CD14-positive monocyte (primary cell): Measurements from ENCODE around the gene IPO4. TPM values are rescaled to one million over a fixed set of nuclear protein-coding genes. Genes with fewer than 3 reads are reported as not detected.

Experiments
- DNase-seq, 3 donors: peaks; one replicate each; pipeline ENCODE4 v3.0.0-alpha.2; 2011 to 2022
- H2AFZ ChIP-seq: 2 replicates; pipeline ENCODE4 v1.6.0; 2012; ENCODE audit warnings: mild to moderate bottlenecking, low read depth, low read length, inconsistent platforms; ENCODE audit not compliant: insufficient read depth, poor library complexity, severe bottlenecking
- H3K27ac ChIP-seq, 2 donors: 1 replicate in 1 of 2; 2 replicates in 1 of 2; pipeline ENCODE4 v1.5.1; 2012 to 2013; ENCODE audit warnings: low read length in 2 of 2, control low read depth in 1 of 2, inconsistent platforms in 1 of 2, low read depth in 1 of 2, mild to moderate bottlenecking in 1 of 2
- H3K27me3 ChIP-seq, 2 donors: one replicate each; pipeline versions ENCODE4 v1.6.0 to v1.6.1; 2011 to 2013; ENCODE audit warnings: low read length in 2 of 2; ENCODE audit not compliant: control insufficient read depth in 2 of 2, insufficient read depth in 2 of 2
- H3K36me3 ChIP-seq, 2 donors: replicated peaks in 1 of 2; 1 replicate in 1 of 2; 2 replicates in 1 of 2; pipeline versions ENCODE4 v1.5.1 to v1.6.1; 2012 to 2013; ENCODE audit warnings: low read length in 2 of 2, control low read depth in 1 of 2, inconsistent platforms in 1 of 2, mild to moderate bottlenecking in 1 of 2; ENCODE audit not compliant: insufficient read depth in 2 of 2, control insufficient read depth in 1 of 2
- H3K4me1 ChIP-seq, 2 donors: 1 replicate in 1 of 2; 2 replicates in 1 of 2; pipeline versions ENCODE4 v1.5.1 to v1.6.1; 2012 to 2013; ENCODE audit warnings: low read length in 2 of 2, control low read depth in 1 of 2, inconsistent platforms in 1 of 2, mild to moderate bottlenecking in 1 of 2, moderate library complexity in 1 of 2; ENCODE audit not compliant: insufficient read depth in 2 of 2, control insufficient read depth in 1 of 2
- H3K4me2 ChIP-seq: replicated peaks from 2 replicates; pipeline ENCODE3; 2012; ENCODE audit warnings: low read length, moderate library complexity, mild to moderate bottlenecking; ENCODE audit not compliant: poor library complexity, severe bottlenecking; ENCODE audit errors: extremely low read depth
- H3K4me3 ChIP-seq, 3 experiments: fragments of 200-600 bp in 1 of 3; sonication (generic) in 1 of 3; replicated peaks in 1 of 3; 1 replicate in 2 of 3; 2 replicates in 1 of 3; pipeline ENCODE4 v1.5.1; 2011 to 2013; ENCODE audit warnings: low read length in 3 of 3, mild to moderate bottlenecking in 3 of 3, control low read depth in 2 of 3, low read depth in 2 of 3, inconsistent platforms in 1 of 3, moderate library complexity in 1 of 3
- H3K79me2 ChIP-seq: 2 replicates; pipeline ENCODE4 v1.6.0; 2012; ENCODE audit warnings: mild to moderate bottlenecking, control low read depth, inconsistent platforms, low read length, moderate library complexity; ENCODE audit not compliant: insufficient read depth
- H3K9ac ChIP-seq: 2 replicates; pipeline ENCODE4 v1.6.0; 2017; ENCODE audit warnings: low read length, mild to moderate bottlenecking; ENCODE audit not compliant: insufficient read depth, poor library complexity, severe bottlenecking
- H3K9me3 ChIP-seq, 2 donors: replicated peaks in 1 of 2; 1 replicate in 1 of 2; 2 replicates in 1 of 2; pipeline versions ENCODE4 v1.5.1 to v1.6.1; 2012 to 2013; ENCODE audit warnings: low read length in 2 of 2, control low read depth in 1 of 2; ENCODE audit not compliant: control insufficient read depth in 1 of 2, insufficient read depth in 1 of 2
- H4K20me1 ChIP-seq: 2 replicates; pipeline ENCODE4 v1.6.0; 2012; ENCODE audit warnings: mild to moderate bottlenecking, low read length, control low read depth, moderate library complexity; ENCODE audit not compliant: insufficient read depth
- H3K27ac Mint-ChIP-seq, 7 donors: one replicate each; pipeline ENCODE4 v1.8.0; 2020; ENCODE audit warnings: mild to moderate bottlenecking in 7 of 7, mixed read lengths in 7 of 7, moderate library complexity in 6 of 7, inconsistent platforms in 2 of 7
- H3K27me3 Mint-ChIP-seq, 3 donors: one replicate each; pipeline ENCODE4 v1.8.0; 2021 to 2022; ENCODE audit warnings: low read depth in 3 of 3, mild to moderate bottlenecking in 3 of 3, mixed read lengths in 3 of 3, moderate library complexity in 3 of 3, inconsistent platforms in 1 of 3
- H3K36me3 Mint-ChIP-seq, 2 donors: one replicate each; pipeline ENCODE4 v1.8.0; 2020; ENCODE audit warnings: mixed read lengths in 2 of 2, inconsistent platforms in 1 of 2, mild to moderate bottlenecking in 1 of 2
- H3K4me1 Mint-ChIP-seq: one replicate; pipeline ENCODE4 v1.8.0; 2020; ENCODE audit warnings: mild to moderate bottlenecking, mixed read lengths
- H3K4me3 Mint-ChIP-seq, 2 donors: one replicate each; pipeline ENCODE4 v1.8.0; 2020; ENCODE audit warnings: mild to moderate bottlenecking in 2 of 2, mixed read lengths in 2 of 2, moderate library complexity in 1 of 2
- H3K9me3 Mint-ChIP-seq, 7 donors: one replicate each; pipeline ENCODE4 v1.8.0; 2020 to 2022; ENCODE audit warnings: mixed read lengths in 7 of 7, mild to moderate bottlenecking in 6 of 7, moderate library complexity in 6 of 7, inconsistent platforms in 2 of 7
- CTCF ChIP-seq: fragments of 200-600 bp; IDR thresholded peaks from one replicate; pipeline ENCODE4 v1.8.0; 2022; ENCODE audit warnings: antibody characterized with exemption, mild to moderate bottlenecking
- WGBS: methylation state at CpG from one replicate; pipeline ENCODE4 v1.1.5; 2013; ENCODE audit warnings: missing lambda C conversion rate; ENCODE audit not compliant: insufficient coverage; 5-methylcytosine and 5-hydroxymethylcytosine counted together
- intact Hi-C, 2 donors: fragments of 100-400 bp; cut with micrococcal nuclease; formaldehyde crosslinking; loops; one replicate each; pipeline versions ENCODE4 v1.15.0 to v1.15.1; 2023
- polyA plus RNA-seq, 3 donors: library from polyadenylated mRNA; depleted of rRNA in 1 of 3; unstranded in 2 of 3; stranded (reverse) in 1 of 3; fragments of 300-500 nt in 2 of 3; fragments of >200 nt in 1 of 3; fragmentation: Illumina TruSeq in 2 of 3; gene quantifications; 1 replicate in 2 of 3; 2 replicates in 1 of 3; pipeline ENCODE4 v1.2.3, GENCODE V29; 2012 to 2021

IPO4 gene
- polyA plus RNA-seq, 3 donors = 4.1 to 14.2 (median 4.3) TPM

- 9% methylated on average over 9 of the region's 9 CpGs for WGBS
- TF ChIP-seq CTCF = no peak
- peaks cover 34% of the 10 kb centered on the region for H4K20me1 ChIP-seq
- peak overlapping the region; percentile 98 for H2AFZ ChIP-seq
- no peaks in the 10 kb centered on the region for H3K9me3 ChIP-seq
- Mint-ChIP-seq H3K4me1 (peaks cover 51% of the 10 kb centered on the region), H3K27me3 (no peaks in the 10 kb centered on the region), H3K9me3 (peaks cover 0 to 1% (median 0%) of the 10 kb centered on the region in 7 donors), H3K36me3 (peaks cover 38 to 49% of the 10 kb centered on the region in 2 donors), H3K27ac (peak overlapping the region; percentile 53 to 94 (median 79)), H3K4me3 (peak overlapping the region; percentile 88 to 94)
- peaks cover 26 to 28% of the 10 kb centered on the region in 2 donors for H3K36me3 ChIP-seq
- H3K4me3 ChIP-seq = peak overlapping the region; percentile 53 to 97 (median 68)
- DNase-seq = no peak
- peaks cover 45% of the 10 kb centered on the region for H3K79me2 ChIP-seq
- intact Hi-C loops = loop anchor here in 1 of 2 donors (10.0 kb wide), 1 partner anchor 99 kb away; the partner anchor contains the start of genes GMPR2 and NEDD8
- peaks cover 35 to 42% of the 10 kb centered on the region in 2 donors for H3K4me1 ChIP-seq
- peak overlapping the region; percentile 82 for H3K4me2 ChIP-seq
- H3K27ac ChIP-seq = peak overlapping the region in 1 of 2 donors; percentile 94
- H3K9ac ChIP-seq = peak overlapping the region; percentile 97
- no peaks in the 10 kb centered on the region for H3K27me3 ChIP-seq
Measured at GRCh38 chr14:24135584-24135833, 53.1 kb downstream of the IPO4 start.

GRCh38 chr14:24133735-24134134 lies 54.9 kb downstream of the IPO4 start:
- no CpG with 5 or more reads among the region's 1 CpG for WGBS
- Histone ChIP-seq H3K4me3 (no peak overlapping the region), H2AFZ (no peak overlapping the region), H3K9me3 (no peaks in the 10 kb centered on the region), H3K9ac (no peak overlapping the region), H3K79me2 (peaks cover 28% of the 10 kb centered on the region), H3K27ac (no peak overlapping the region), H4K20me1 (peaks cover 23% of the 10 kb centered on the region), H3K4me2 (no peak overlapping the region), H3K4me1 (peaks cover 26 to 32% of the 10 kb centered on the region in 2 donors), H3K27me3 (no peaks in the 10 kb centered on the region), H3K36me3 (peaks cover 16 to 17% of the 10 kb centered on the region in 2 donors)
- H3K4me1 Mint-ChIP-seq = peaks cover 37% of the 10 kb centered on the region
- DNase-seq = no peak
- no peak for TF ChIP-seq CTCF
- no peak overlapping the region for H3K4me3 Mint-ChIP-seq
- no peaks in the 10 kb centered on the region for H3K27me3 Mint-ChIP-seq
- intact Hi-C loops = loop anchor here in 1 of 2 donors (10.0 kb wide), 1 partner anchor 101 kb away; the partner anchor contains the start of genes GMPR2 and NEDD8
- H3K36me3 Mint-ChIP-seq = peaks cover 26 to 38% of the 10 kb centered on the region in 2 donors
- H3K9me3 Mint-ChIP-seq = peaks cover 0 to 1% (median 0%) of the 10 kb centered on the region in 7 donors
- H3K27ac Mint-ChIP-seq = no peak overlapping the region
